ENCODE data around the gene ZNG1E.
"Not testable (repeated sequence)": the region's sequence is repeated elsewhere in the genome, so short reads cannot be mapped to it uniquely, and the experiment has no call there.

Gene ZNG1E

DNA sequence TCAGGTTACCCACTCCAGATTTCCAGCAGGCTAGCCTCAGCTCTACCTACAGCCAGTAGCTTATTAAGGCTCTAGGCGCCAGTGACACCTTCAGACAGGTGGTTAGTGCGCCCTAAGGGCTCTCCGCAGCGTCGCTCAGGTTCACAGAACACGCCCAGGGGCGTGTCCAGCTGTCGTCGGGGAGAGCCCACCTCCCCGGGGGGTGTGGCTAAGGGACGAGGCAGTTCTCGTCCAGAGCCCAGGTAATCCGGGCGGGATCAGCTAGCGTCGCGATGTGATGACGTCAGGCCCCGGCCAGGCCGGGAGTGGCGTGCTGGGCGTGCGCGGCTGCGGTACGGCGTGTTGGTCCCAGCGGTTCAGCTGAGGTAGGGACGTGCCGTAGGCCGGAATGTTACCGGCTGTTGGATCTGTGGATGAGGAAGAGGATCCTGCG is at the start of gene ZNG1E:
ZNG1E (plus strand) TSS at position 340 of the 433 bp plus-strand sequence; CDS start at position 389, 49 bp downstream.
- DNase-seq (ENCODE audit: low read depth), result peak; percentile 61

DNA sequence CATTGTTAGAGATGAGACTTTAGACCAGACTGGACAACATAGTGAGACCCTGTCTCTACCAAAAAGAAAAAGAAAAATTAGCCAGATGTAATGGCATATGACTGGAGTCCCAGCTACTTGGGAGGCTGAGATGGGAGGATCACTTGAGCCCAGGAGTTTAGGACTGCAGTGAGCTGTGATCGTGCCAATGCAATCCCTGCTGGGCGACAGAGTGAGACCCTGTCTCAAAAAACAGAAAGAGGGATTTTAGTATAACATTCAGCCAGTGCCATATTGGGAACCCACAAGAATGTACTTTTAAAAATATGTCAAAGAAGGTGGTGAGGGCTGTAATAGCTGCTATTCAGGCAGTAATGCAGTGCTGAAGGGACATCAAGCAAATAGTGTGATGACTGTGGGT is 2.1 kb upstream of the ZNG1E start:
- not testable (repeated sequence) for DNase-seq (ENCODE audit: low read depth)

- not testable (repeated sequence) for DNase-seq (ENCODE audit: low read depth)
Measured at GRCh38 chr9:65675018-65675417, 710 bp upstream of the ZNG1E start.

DNA sequence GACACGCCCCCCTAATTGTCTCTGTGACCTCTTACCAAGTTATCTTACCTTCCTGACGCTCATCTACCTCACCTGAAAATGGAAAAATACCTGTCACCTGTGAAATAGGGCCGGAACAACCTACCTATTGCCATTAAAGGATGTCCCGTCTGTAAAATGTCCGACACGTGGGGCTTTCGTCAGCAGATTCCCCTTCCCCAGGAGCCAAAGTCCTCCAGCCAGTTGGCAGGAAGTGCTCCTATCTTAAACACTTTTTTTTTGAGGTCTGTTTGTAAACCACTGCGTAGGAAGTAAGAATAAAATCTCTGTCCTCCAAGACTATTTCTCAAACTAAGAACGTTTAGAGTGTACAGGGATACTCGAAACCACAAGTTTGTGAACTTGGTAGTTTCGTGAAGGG is 661 bp downstream of the ZNG1E start:
- DNase-seq (ENCODE audit: low read depth), result peak; percentile 20

DNA sequence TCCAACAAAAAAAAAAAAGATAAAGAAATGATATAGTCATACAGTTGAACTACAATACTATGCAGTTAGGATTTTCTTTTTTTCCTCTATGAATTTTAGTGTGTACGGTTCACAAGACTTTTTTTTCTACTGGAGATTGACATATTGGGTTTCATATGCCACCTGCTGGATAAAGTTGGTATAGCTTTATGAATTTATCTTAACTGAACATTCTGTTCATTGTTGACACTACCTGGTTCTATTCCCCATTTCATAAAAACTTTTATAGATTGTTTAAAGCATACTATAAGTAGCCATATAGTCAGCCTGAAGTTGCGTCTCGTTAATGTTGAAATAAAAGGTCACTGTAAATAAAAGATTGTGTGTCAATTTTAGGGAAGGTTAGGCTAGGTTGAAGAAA is 2.8 kb downstream of the ZNG1E start:
- not testable (repeated sequence) for DNase-seq (ENCODE audit: low read depth)

- not testable (repeated sequence) for DNase-seq (ENCODE audit: low read depth)
Measured at GRCh38 chr9:65703550-65703949, 27.8 kb downstream of the ZNG1E start.

DNA sequence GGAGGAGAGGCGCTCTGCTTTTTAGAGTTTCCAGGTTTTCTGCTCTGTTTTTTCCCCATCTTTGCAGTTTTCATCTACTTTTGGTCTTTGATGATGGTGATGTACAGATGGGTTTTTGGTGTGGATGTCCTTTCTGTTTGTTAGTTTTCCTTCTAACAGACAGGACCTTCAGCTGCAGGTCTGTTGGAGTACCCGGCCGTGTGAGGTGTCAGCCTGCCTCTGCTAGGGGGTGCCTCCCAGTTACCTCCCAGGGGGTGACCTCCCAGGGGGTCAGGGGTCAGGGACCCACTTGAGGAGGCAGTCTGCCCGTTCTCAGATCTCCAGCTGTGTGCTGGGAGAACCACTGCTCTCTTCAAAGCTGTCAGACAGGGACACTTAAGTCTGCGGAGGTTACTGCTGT is 38.7 kb downstream of the ZNG1E start:
- not testable (repeated sequence) for DNase-seq (ENCODE audit: low read depth)

DNA sequence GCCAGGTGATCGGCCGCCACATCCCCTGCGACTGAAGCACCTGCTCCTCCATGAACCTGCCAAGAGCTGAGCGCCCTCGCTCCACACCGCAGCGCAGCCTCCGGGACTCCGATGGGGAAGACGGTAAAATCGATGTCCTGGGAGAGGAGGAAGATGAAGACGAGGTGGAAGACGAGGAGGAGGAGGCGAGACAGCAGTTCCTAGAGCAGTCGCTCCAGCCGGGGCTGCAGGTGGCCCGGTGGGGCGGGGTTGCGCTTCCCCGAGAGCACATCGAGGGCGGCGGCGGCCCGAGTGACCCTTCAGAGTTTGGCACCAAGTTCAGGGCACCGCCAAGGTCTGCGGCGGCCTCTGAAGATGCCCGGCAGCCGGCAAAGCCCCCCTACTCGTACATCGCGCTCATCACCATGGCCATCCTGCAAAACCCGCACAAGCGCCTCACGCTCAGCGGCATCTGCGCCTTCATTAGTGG is 61.4 kb downstream of the ZNG1E start, which contains the start of gene FOXD4L4:
FOXD4L4 (plus strand) TSS at position 51 of the 469 bp plus-strand sequence; CDS start at position 51, 0 bp downstream.
- not testable (repeated sequence) for DNase-seq (ENCODE audit: low read depth)

DNA sequence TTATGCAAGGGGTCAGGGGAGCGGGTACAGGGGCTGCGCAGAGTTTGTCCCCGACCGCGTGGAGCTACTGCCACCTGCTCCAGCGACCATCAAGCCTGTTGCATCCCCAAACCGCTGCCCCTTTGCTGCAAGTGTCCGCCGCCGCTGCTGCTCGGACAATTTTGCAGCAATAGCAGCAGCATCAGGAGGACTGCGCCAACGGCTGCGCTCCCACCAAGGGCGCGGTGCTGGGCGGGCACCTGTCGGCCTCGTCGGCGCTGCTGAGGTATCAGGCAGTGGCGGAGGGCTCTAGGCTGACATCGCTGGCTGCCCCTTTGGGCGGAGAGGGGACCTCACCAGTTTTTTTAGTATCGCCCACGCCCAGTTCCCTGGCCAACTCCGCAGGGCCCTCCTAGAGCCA is 62.4 kb downstream of the ZNG1E start:
- not testable (repeated sequence) for DNase-seq (ENCODE audit: low read depth)

All from T-helper 22 cell (primary cell).